GM18517 (cell line): ENCODE results near the gene CORO2B.

ENCODE experiments used
- ATAC-seq: cut with Tn5 transposase; IDR thresholded peaks from one replicate; pipeline ENCODE4 v1.9.1; 2021; ENCODE audit warnings: mild to moderate bottlenecking, moderate library complexity; ENCODE audit not compliant: unreplicated experiment

CORO2B gene

GRCh38 chr15:68578980-68579935, at the start of gene CORO2B:
CORO2B (plus strand) TSS chr15:68578993; CDS start chr15:68579263, 270 bp downstream.
- no peak for ATAC-seq

- no peak for ATAC-seq
Measured at GRCh38 chr15:68531387-68532179, 47.2 kb upstream of the CORO2B start.

GRCh38 chr15:68536331-68537095, 42.3 kb upstream of the CORO2B start:
- ATAC-seq: no peak

GRCh38 chr15:68537097-68537496, 41.7 kb upstream of the CORO2B start:
- ATAC-seq: no peak

- ATAC-seq: no peak
Measured at GRCh38 chr15:68537506-68537905, 41.3 kb upstream of the CORO2B start.

- no peak for ATAC-seq
Measured at GRCh38 chr15:68538311-68538710, 40.5 kb upstream of the CORO2B start.

GRCh38 chr15:68541743-68542142, 37.0 kb upstream of the CORO2B start:
- no peak for ATAC-seq

- ATAC-seq: no peak
Measured at GRCh38 chr15:68542348-68542747, 36.4 kb upstream of the CORO2B start.

- no peak for ATAC-seq
Measured at GRCh38 chr15:68542771-68543164, 36.0 kb upstream of the CORO2B start.

GRCh38 chr15:68543165-68544008, 35.4 kb upstream of the CORO2B start:
- ATAC-seq: no peak

- ATAC-seq: no peak
Measured at GRCh38 chr15:68546318-68546717, 32.5 kb upstream of the CORO2B start.

GRCh38 chr15:68548364-68548763, 30.4 kb upstream of the CORO2B start:
- no peak for ATAC-seq

- no peak for ATAC-seq
Measured at GRCh38 chr15:68550004-68550403, 28.8 kb upstream of the CORO2B start.

GRCh38 chr15:68550498-68551295, 28.1 kb upstream of the CORO2B start:
- ATAC-seq: no peak

GRCh38 chr15:68551296-68551635, 27.5 kb upstream of the CORO2B start:
- no peak for ATAC-seq

GRCh38 chr15:68552344-68552743, 26.4 kb upstream of the CORO2B start:
- no peak for ATAC-seq

GRCh38 chr15:68552773-68553172, 26.0 kb upstream of the CORO2B start:
- no peak for ATAC-seq

GRCh38 chr15:68553314-68553993, 25.3 kb upstream of the CORO2B start:
- ATAC-seq: no peak
